ENCODE data around the gene JAG2. TPM values are rescaled to one million over a fixed set of nuclear protein-coding genes. Genes with fewer than 3 reads are reported as not detected.
A peak's percentile ranks its signal among the peaks of the same experiment; 100 is the strongest.

JAG2 gene
- total and polyA plus RNA-seq, 2 of the 13 experiments (the other 11 are each of a cell fraction or from before 2014, with no cell fraction given) = 0.04 to 0.16 TPM

- intact Hi-C loops (cut with micrococcal nuclease; ENCODE audit: unreplicated experiment) = no loop called here
- ATAC-seq (peak; percentile 13), FAIRE-seq (no peak), DNase-seq (ENCODE audit: low spot score) (no peak)
- H3K9ac ChIP-seq (ENCODE audit: insufficient read depth, low read depth, low read length) = no peak overlapping the region
- ChIA-PET POLR2A (no interaction called here), CTCF (ENCODE audit: low intra/inter-chr PET ratio, low total read pairs) (no interaction called here)
- H4K20me1 ChIP-seq (ENCODE audit: insufficient read depth, low read length) = no peaks in the 10 kb centered on the region; the same call in 1 of the 2 replicates
- H3K27ac ChIP-seq (ENCODE audit: extremely low read length, insufficient read depth, low read length) = no peak overlapping the region
- no peaks in the 10 kb centered on the region for H3K9me3 ChIP-seq (ENCODE audit: low read length)
- WGBS (ENCODE audit: low lambda C conversion rate) = 10% methylated on average over 2 of the region's 19 CpGs
- H3K4me1 ChIP-seq (ENCODE audit: insufficient read depth, low read length) = no peaks in the 10 kb centered on the region
- H3K27me3 ChIP-seq (ENCODE audit: control insufficient read depth in 1 of 2, insufficient read depth in 2 of 2, low read length in 2 of 2) = peaks cover 30 to 82% of the 10 kb centered on the region in 2 experiments
- H3K79me2 ChIP-seq (ENCODE audit: insufficient read depth, low read length) = no peaks in the 10 kb centered on the region
- TF ChIP-seq ETV5 (CRISPR knock-in tag; IDR thresholded peaks at IDR 0.05; ENCODE audit: borderline replicate concordance) = peak; percentile 10; the same call in 1 of the 2 replicates
- TF ChIP-seq AGO1 (IDR thresholded peaks at IDR 0.05; ENCODE audit: low read depth, low read length, poor library complexity, severe bottlenecking) = no peak
- no peak overlapping the region for H2AFZ ChIP-seq (ENCODE audit: low read length)
- no TSS peak for BruUV-seq (replicated peaks)
- no peak overlapping the region for H3K4me2 ChIP-seq (ENCODE audit: low read depth, low read length)
- no peak overlapping the region for H3K4me3 ChIP-seq (replicated peaks in 1 of 3; ENCODE audit: insufficient read depth in 1 of 3, low read depth in 2 of 3, low read length in 3 of 3)
- no peaks in the 10 kb centered on the region for H3K36me3 ChIP-seq (replicated peaks in 1 of 2; ENCODE audit: control insufficient read depth in 1 of 2, insufficient read depth in 2 of 2, low read length in 2 of 2)
- in situ Hi-C loops (cut with HindIII; ENCODE audit: extremely low pct_ligation_motif_present, low pct_unique_long_range_greater_than_20kb) = no loop called here
Measured at GRCh38 chr14:105171004-105171673, 2.6 kb upstream of the JAG2 start.

GRCh38 chr14:105169776-105170655 lies 1.4 kb upstream of the JAG2 start:
- POLR2A ChIA-PET = no interaction called here
- CTCF ChIA-PET (ENCODE audit: low intra/inter-chr PET ratio, low total read pairs) = no interaction called here
- TF ChIP-seq KLF16 (CRISPR knock-in tag; IDR thresholded peaks at IDR 0.05) (no peak), BRD4 (CRISPR knock-in tag; IDR thresholded peaks at IDR 0.05) (no peak), ZBTB14 (CRISPR knock-in tag; IDR thresholded peaks at IDR 0.05) (no peak), PRPF4 (IDR thresholded peaks at IDR 0.05; ENCODE audit: low read depth, low read length, poor library complexity, severe bottlenecking) (no peak), ZXDC (CRISPR knock-in tag; IDR thresholded peaks at IDR 0.05) (no peak), ZNF510 (CRISPR knock-in tag; IDR thresholded peaks at IDR 0.05; ENCODE audit: low read depth) (no peak), TGIF2 (CRISPR knock-in tag; IDR thresholded peaks at IDR 0.05) (no peak), ZNF672 (CRISPR knock-in tag; IDR thresholded peaks at IDR 0.05) (no peak)

More at GRCh38 chr14:105169776-105170655, 1.4 kb upstream of the JAG2 start:
- Histone ChIP-seq H3K36me3 (replicated peaks in 1 of 2; ENCODE audit: control insufficient read depth in 1 of 2, insufficient read depth in 2 of 2, low read length in 2 of 2) (no peaks in the 10 kb centered on the region), H3K27me3 (ENCODE audit: control insufficient read depth in 1 of 2, insufficient read depth in 2 of 2, low read length in 2 of 2) (peaks cover 34 to 84% of the 10 kb centered on the region in 2 experiments), H4K20me1 (ENCODE audit: insufficient read depth, low read length) (no peaks in the 10 kb centered on the region; the same call in 1 of the 2 replicates), H3K4me1 (ENCODE audit: insufficient read depth, low read length) (no peaks in the 10 kb centered on the region), H3K9ac (ENCODE audit: insufficient read depth, low read depth, low read length) (no peak overlapping the region), H3K9me3 (ENCODE audit: low read length) (no peaks in the 10 kb centered on the region), H2AFZ (ENCODE audit: low read length) (no peak overlapping the region), H3K79me2 (ENCODE audit: insufficient read depth, low read length) (no peaks in the 10 kb centered on the region), H3K4me2 (ENCODE audit: low read depth, low read length) (no peak overlapping the region), H3K27ac (ENCODE audit: extremely low read length, insufficient read depth, low read length) (no peak overlapping the region), H3K4me3 (replicated peaks in 1 of 3; ENCODE audit: insufficient read depth in 1 of 3, low read depth in 2 of 3, low read length in 3 of 3) (no peak overlapping the region)
- intact Hi-C loops (cut with micrococcal nuclease; ENCODE audit: unreplicated experiment) (no loop called here), in situ Hi-C loops (cut with HindIII; ENCODE audit: extremely low pct_ligation_motif_present, low pct_unique_long_range_greater_than_20kb) (no loop called here)
- no peak for FAIRE-seq
- no peak for ATAC-seq
- 38% methylated on average over 11 of the region's 22 CpGs for WGBS (ENCODE audit: low lambda C conversion rate)
- no TSS peak for BruUV-seq (replicated peaks)
- DNase-seq (ENCODE audit: low spot score) = no peak
